CD4-positive, alpha-beta T cell (primary cell): Measurements from ENCODE around the gene ANKDD1A. TPM values are rescaled to one million over a fixed set of nuclear protein-coding genes. Genes with fewer than 3 reads are reported as not detected.

Experiments
- ATAC-seq: fragments of 200-7000 bp; cut with Tn5 transposase; one replicate; pipeline ENCODE4 v1.10.0; 2022; ENCODE audit warnings: mild to moderate bottlenecking; ENCODE audit not compliant: poor library complexity
- CTCF ChIA-PET: fragments of 350-600 bp; sonication (Branson Sonifier 250); formaldehyde crosslinking; loops from one replicate; lab custom pipeline; 2021; ENCODE audit warnings: antibody characterized with exemption, inconsistent platforms; lab: Charles Lee
- POLR2A ChIA-PET: fragments of 350-600 bp; sonication (Branson Sonifier 250); formaldehyde crosslinking; loops from one replicate; lab custom pipeline; 2021; ENCODE audit warnings: antibody characterized with exemption, inconsistent platforms; lab: Charles Lee
- DNase-seq, 14 experiments: peaks; one replicate each; pipeline ENCODE4 v3.0.0-alpha.2; 2013 to 2020; ENCODE audit warnings: mixed read lengths in 2 of 14
- H3K27ac ChIP-seq, 2 donors: one replicate each; pipeline versions ENCODE4 v1.5.1 to v1.7.0; 2013; ENCODE audit warnings: low read length in 2 of 2, low read depth in 1 of 2, mild to moderate bottlenecking in 1 of 2
- H3K27me3 ChIP-seq, 2 experiments: 1 replicate in 1 of 2; 2 replicates in 1 of 2; pipeline versions ENCODE4 v1.6.1 to v1.7.0; 2013; ENCODE audit warnings: low read length in 2 of 2, control low read depth in 1 of 2, mild to moderate bottlenecking in 1 of 2, moderate library complexity in 1 of 2; ENCODE audit not compliant: insufficient read depth in 2 of 2, control insufficient read depth in 1 of 2
- H3K36me3 ChIP-seq: one replicate; pipeline ENCODE4 v1.6.1; 2013; ENCODE audit warnings: low read length, control low read depth; ENCODE audit not compliant: insufficient read depth
- H3K4me1 ChIP-seq: one replicate; pipeline ENCODE4 v1.6.1; 2013; ENCODE audit warnings: low read length, control low read depth; ENCODE audit not compliant: insufficient read depth
- H3K4me3 ChIP-seq: one replicate; pipeline ENCODE4 v1.5.1; 2013; ENCODE audit warnings: mild to moderate bottlenecking, low read length, moderate library complexity
- H3K9me3 ChIP-seq, 2 experiments: 1 replicate in 1 of 2; 2 replicates in 1 of 2; pipeline versions ENCODE4 v1.6.1 to v1.7.0; 2013; ENCODE audit warnings: low read length in 2 of 2, mild to moderate bottlenecking in 2 of 2, control low read depth in 1 of 2, moderate library complexity in 1 of 2; ENCODE audit not compliant: control insufficient read depth in 1 of 2, insufficient read depth in 1 of 2
- H3K27ac Mint-ChIP-seq: one replicate; pipeline ENCODE4 v1.8.0; 2020; ENCODE audit warnings: mixed read lengths
- H3K27me3 Mint-ChIP-seq: one replicate; pipeline ENCODE4 v1.8.0; 2021; ENCODE audit warnings: mixed read lengths
- H3K36me3 Mint-ChIP-seq: one replicate; pipeline ENCODE4 v1.8.0; 2021; ENCODE audit warnings: low read depth, mixed read lengths
- H3K4me1 Mint-ChIP-seq: one replicate; pipeline ENCODE4 v1.8.0; 2021; ENCODE audit warnings: low read depth, mixed read lengths
- H3K4me3 Mint-ChIP-seq: one replicate; pipeline ENCODE4 v1.8.0; 2020; ENCODE audit warnings: mild to moderate bottlenecking, mixed read lengths
- H3K9me3 Mint-ChIP-seq: one replicate; pipeline ENCODE4 v1.8.0; 2020; ENCODE audit warnings: mixed read lengths
- intact Hi-C, 2 experiments: fragments of 100-400 bp; cut with DNase I in 1 of 2; cut with micrococcal nuclease in 1 of 2; formaldehyde crosslinking; loops; one replicate each; pipeline versions ENCODE4 v1.15.1 to v1.9.0; 2023 to 2025; cut with DNase I, micrococcal nuclease
- total RNA-seq, 174 experiments: library from RNA in 2 of 174; stranded (reverse) in 2 of 174; gene quantifications; one replicate each; pipeline ENCODE4 v1.2.3 and lab custom pipeline; 2021 to 2026
- TF ChIP-seq, protein P1 (sequence below): fragments of 200-600 bp; IDR thresholded peaks from one replicate; pipeline ENCODE4 v1.8.0; 2022; ENCODE audit warnings: antibody characterized with exemption, mild to moderate bottlenecking

Gene ANKDD1A
- total RNA-seq, 2 experiments from 2014 or later: 0.95 to 1.9 TPM

DNA sequence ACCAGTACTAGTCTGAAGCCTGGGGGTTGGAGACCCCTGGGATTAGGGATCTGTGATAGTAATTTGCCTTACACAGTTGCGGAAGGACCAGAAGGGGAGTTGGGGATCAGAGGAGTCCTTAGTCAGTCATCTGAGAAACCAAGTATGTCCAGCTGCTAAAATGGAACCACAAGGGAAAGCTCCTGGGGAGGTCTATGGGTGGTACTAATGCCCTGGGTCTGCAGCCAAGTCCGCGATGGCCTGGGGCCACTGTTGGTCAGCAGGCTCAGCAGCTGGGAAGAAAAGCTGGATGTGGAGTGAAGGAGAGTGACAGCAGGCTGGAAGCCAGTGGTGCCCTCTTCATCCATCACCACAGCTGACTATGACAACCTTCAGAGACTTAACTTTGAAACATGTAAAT is 2.2 kb upstream of the ANKDD1A start:
- no peak overlapping the region for H3K4me3 ChIP-seq
- H3K4me1 ChIP-seq: peaks cover 21% of the 10 kb centered on the region
- peaks cover 16% of the 10 kb centered on the region for H3K4me1 Mint-ChIP-seq
- no peaks in the 10 kb centered on the region for H3K36me3 Mint-ChIP-seq
- H3K27ac ChIP-seq: no peak overlapping the region
- POLR2A ChIA-PET: no interaction called here
- no peaks in the 10 kb centered on the region for H3K9me3 Mint-ChIP-seq
- no peak for DNase-seq
- TF ChIP-seq, protein P1, sequence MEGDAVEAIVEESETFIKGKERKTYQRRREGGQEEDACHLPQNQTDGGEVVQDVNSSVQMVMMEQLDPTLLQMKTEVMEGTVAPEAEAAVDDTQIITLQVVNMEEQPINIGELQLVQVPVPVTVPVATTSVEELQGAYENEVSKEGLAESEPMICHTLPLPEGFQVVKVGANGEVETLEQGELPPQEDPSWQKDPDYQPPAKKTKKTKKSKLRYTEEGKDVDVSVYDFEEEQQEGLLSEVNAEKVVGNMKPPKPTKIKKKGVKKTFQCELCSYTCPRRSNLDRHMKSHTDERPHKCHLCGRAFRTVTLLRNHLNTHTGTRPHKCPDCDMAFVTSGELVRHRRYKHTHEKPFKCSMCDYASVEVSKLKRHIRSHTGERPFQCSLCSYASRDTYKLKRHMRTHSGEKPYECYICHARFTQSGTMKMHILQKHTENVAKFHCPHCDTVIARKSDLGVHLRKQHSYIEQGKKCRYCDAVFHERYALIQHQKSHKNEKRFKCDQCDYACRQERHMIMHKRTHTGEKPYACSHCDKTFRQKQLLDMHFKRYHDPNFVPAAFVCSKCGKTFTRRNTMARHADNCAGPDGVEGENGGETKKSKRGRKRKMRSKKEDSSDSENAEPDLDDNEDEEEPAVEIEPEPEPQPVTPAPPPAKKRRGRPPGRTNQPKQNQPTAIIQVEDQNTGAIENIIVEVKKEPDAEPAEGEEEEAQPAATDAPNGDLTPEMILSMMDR: no peak
- no peaks in the 10 kb centered on the region for H3K9me3 ChIP-seq
- H3K36me3 ChIP-seq: no peaks in the 10 kb centered on the region
- H3K27me3 ChIP-seq: peaks cover 0 to 6% of the 10 kb centered on the region in 2 experiments
- ATAC-seq: no peak
- intact Hi-C loops: loop anchor here (5.0 to 10.0 kb wide), 3 partner anchors 52 to 745 kb away; partner anchors contain the start of gene PPIB (in 1 of the 2)
- H3K4me3 Mint-ChIP-seq: no peak overlapping the region
- peaks cover 28% of the 10 kb centered on the region for H3K27me3 Mint-ChIP-seq
- no peak overlapping the region for H3K27ac Mint-ChIP-seq
- CTCF ChIA-PET: no interaction called here

DNA sequence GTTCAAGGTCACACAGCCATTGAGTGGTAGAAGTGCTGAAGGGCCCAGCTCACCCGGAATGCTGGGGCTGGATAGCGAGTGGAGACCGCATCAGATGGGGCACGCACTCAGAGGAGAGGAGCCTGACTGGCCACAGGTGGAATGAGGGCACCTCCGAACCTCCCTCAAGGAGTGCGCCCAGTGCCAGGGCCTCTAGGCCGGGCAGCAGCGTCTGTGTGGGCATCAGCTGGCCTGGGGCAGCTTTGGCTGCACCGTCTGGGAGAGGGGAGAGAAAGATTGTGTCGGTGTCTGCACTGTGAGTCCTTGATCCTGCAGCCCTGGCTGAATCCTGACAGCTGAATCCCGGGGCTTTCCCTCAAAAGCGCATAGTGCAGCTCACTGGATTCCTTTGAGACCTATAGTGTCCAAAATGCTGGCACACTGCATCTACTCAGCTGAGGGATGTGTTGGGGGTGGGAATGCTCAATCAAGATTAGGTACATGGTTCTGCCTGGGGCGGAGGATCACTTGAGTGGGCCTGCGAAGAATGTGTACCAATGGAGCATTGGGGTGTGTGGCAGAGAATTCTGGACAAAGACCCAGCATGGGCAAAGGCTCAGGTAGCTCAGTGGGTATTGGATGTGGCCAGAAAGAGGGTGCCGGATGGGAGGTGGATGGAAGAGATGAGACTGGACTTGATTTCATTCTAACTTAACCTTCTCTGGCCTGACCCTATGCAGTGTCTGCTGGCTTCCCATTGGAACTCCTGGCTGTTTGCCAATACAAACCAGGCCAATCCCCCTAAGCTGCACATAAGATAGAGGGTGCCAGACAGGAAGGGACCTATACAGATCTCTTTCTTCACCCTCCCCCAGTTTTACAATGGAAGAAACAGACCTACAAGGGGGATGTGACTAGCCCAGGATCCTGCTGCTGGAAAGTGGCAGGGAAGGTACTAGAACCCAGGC is 950 bp downstream of the ANKDD1A start:
- Histone ChIP-seq H3K27me3 (peaks cover 0 to 6% of the 10 kb centered on the region in 2 experiments), H3K9me3 (no peaks in the 10 kb centered on the region), H3K4me1 (peaks cover 12% of the 10 kb centered on the region), H3K36me3 (no peaks in the 10 kb centered on the region), H3K27ac (no peak overlapping the region), H3K4me3 (no peak overlapping the region)
- peaks cover 28% of the 10 kb centered on the region for H3K27me3 Mint-ChIP-seq
- ChIA-PET CTCF (interaction anchor here (1.0 kb wide), 1 partner anchor 181 kb away, joined by 3 read pairs; no protein-coding TSS in a partner anchor), POLR2A (interaction anchor here (0.6 kb wide), 1 partner anchor 10 kb away, joined by 4 read pairs; no protein-coding TSS in a partner anchor)
- no peaks in the 10 kb centered on the region for H3K36me3 Mint-ChIP-seq
- ATAC-seq: no peak
- H3K4me1 Mint-ChIP-seq: peaks cover 8% of the 10 kb centered on the region
- H3K27ac Mint-ChIP-seq: no peak overlapping the region
- DNase-seq: no peak
- TF ChIP-seq, protein P1: no peak
- peak overlapping the region; percentile 51 for H3K4me3 Mint-ChIP-seq
- no peaks in the 10 kb centered on the region for H3K9me3 Mint-ChIP-seq
- intact Hi-C loops: no loop called here

GRCh38 chr15:64915518-64916227 is 4.0 kb downstream of the ANKDD1A start:
- H3K4me3 Mint-ChIP-seq: no peak overlapping the region
- intact Hi-C loops: no loop called here
- H3K4me1 Mint-ChIP-seq: peaks cover 8% of the 10 kb centered on the region
- H3K27ac ChIP-seq: no peak overlapping the region
- TF ChIP-seq, protein P1: no peak
- H3K36me3 Mint-ChIP-seq: no peaks in the 10 kb centered on the region
- no peaks in the 10 kb centered on the region for H3K9me3 ChIP-seq
- H3K9me3 Mint-ChIP-seq: no peaks in the 10 kb centered on the region
- no peaks in the 10 kb centered on the region for H3K36me3 ChIP-seq
- ATAC-seq: no peak
- POLR2A ChIA-PET: no interaction called here
- peaks cover 8% of the 10 kb centered on the region for H3K27me3 Mint-ChIP-seq
- no peak for DNase-seq
- CTCF ChIA-PET: interaction anchor here (1.6 kb wide), 1 partner anchor 80 kb away, joined by 3 read pairs; no protein-coding TSS in a partner anchor
- peaks cover 0 to 4% of the 10 kb centered on the region in 2 experiments for H3K27me3 ChIP-seq
- no peak overlapping the region for H3K27ac Mint-ChIP-seq
- peaks cover 12% of the 10 kb centered on the region for H3K4me1 ChIP-seq
- H3K4me3 ChIP-seq: no peak overlapping the region
